Transverse colon (tissue), 4 donors: ENCODE measurements around the gene CPNE8. TPM values are rescaled to one million over a fixed set of nuclear protein-coding genes. Genes with fewer than 3 reads are reported as not detected.

Source experiments
- DNase-seq: peaks from one replicate; pipeline ENCODE4 v3.0.0-alpha.2; 2019
- H3K27ac ChIP-seq, 4 donors: fragments of 200-600 bp; sonication (generic); 2 replicates each; pipeline ENCODE4 v1.5.1; 2016 to 2018; ENCODE audit warnings: inconsistent platforms in 4 of 4
- H3K27me3 ChIP-seq: fragments of 200-600 bp; sonication (generic); 2 replicates; pipeline ENCODE4 v1.5.1; 2017; ENCODE audit warnings: inconsistent platforms
- H3K36me3 ChIP-seq, 4 donors: fragments of 200-600 bp; sonication (generic); 2 replicates each; pipeline ENCODE4 v1.5.1; 2017 to 2019; ENCODE audit warnings: inconsistent platforms in 4 of 4
- H3K4me1 ChIP-seq, 4 donors: fragments of 200-600 bp; sonication (generic); 2 replicates each; pipeline ENCODE4 v1.5.1; 2017 to 2020; ENCODE audit warnings: inconsistent platforms in 4 of 4
- H3K4me3 ChIP-seq, 4 donors: fragments of 200-600 bp; sonication (generic); 1 replicate in 1 of 4; 2 replicates in 3 of 4; pipeline versions ENCODE4 v1.5.1 to v1.6.1; 2017 to 2019; ENCODE audit warnings: inconsistent platforms in 4 of 4
- H3K9me3 ChIP-seq, 2 donors: fragments of 200-600 bp; sonication (generic); 2 replicates each; pipeline ENCODE4 v1.5.1; 2017 to 2019; ENCODE audit warnings: inconsistent platforms in 2 of 2
- CTCF ChIP-seq, 5 experiments: fragments of 200-600 bp in 3 of 5; fragments of 450-650 bp in 2 of 5; sonication (generic) in 3 of 5; IDR thresholded peaks; 1 replicate in 2 of 5; 2 replicates in 3 of 5; pipeline ENCODE4 v1.5.1; 2016 to 2017; ENCODE audit warnings: antibody characterized with exemption in 5 of 5, inconsistent platforms in 3 of 5, mild to moderate bottlenecking in 2 of 5, moderate library complexity in 1 of 5
- EP300 ChIP-seq: sonication (generic); formaldehyde crosslinking; IDR thresholded peaks from one replicate; pipeline ENCODE4 v1.6.1; 2017; ENCODE audit warnings: antibody characterized with exemption, low read depth
- POLR2A ChIP-seq: fragments of 450-650 bp; IDR thresholded peaks from one replicate; pipeline ENCODE4 v1.6.1; 2016; ENCODE audit warnings: antibody characterized with exemption, mild to moderate bottlenecking, moderate library complexity
- POLR2AphosphoS5 ChIP-seq, 3 donors: sonication (generic); formaldehyde crosslinking; IDR thresholded peaks; one replicate each; pipeline ENCODE4 v1.6.1; 2016; ENCODE audit warnings: antibody characterized with exemption in 3 of 3
- WGBS, 2 donors: methylation state at CpG; one replicate each; pipeline ENCODE4 v1.1.5; 2018; ENCODE audit warnings: low coverage in 1 of 2; 5-methylcytosine and 5-hydroxymethylcytosine counted together
- in situ Hi-C, 4 donors: fragments of 200-750 bp; cut with MboI; loops; one replicate each; pipeline versions ENCODE4 v1.15.0 to v1.15.1; 2017; ENCODE audit warnings: low sequenced_read_pairs in 3 of 4, low pct_ligation_motif_present in 1 of 4, low pct_unique_long_range_greater_than_20kb in 1 of 4
- intact Hi-C: fragments of 100-400 bp; cut with DNase I; formaldehyde crosslinking; loops from one replicate; pipeline ENCODE4 v1.15.1; 2023; ENCODE audit warnings: low total_unique reads
- total RNA-seq, 4 donors: library from RNA; depleted of rRNA; stranded (reverse); fragments of >200 nt; gene quantifications; one replicate each; pipeline ENCODE4 v1.1.0, GENCODE V29; 2016

CPNE8 gene
- total RNA-seq, 4 donors from 2014 or later = 5.4 to 33.3 (median 24.8) TPM

DNA sequence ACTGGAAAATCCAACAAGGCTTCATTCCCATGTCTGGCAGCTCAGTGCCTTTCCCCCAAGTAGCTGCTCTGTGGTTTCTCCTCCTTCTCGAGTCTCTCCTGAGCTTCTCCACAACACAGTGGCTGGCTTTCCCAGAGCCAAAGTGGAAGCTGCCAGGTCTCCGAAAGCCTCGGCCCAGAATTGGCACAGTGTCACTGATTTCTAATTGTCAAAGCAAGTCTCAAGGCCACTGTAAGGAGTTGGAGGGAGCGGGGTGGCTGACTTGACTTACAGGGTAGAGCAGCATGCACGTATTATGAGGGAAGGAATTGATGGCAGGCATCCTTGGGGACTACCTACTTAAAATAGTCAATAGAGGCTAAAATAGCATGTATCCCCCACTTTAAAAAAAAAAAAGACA is 6.7 kb upstream of the CPNE8 start:
- intact Hi-C loops (no loop called here), in situ Hi-C loops (loop anchor here in 3 of 4 donors (25.0 kb wide), 5 partner anchors 225 to 600 kb away; partner anchors contain the start of gene ALG10B (in 1 of the 3))
- DNase-seq = no peak
- no peaks in the 10 kb centered on the region for H3K36me3 ChIP-seq
- H3K27me3 ChIP-seq = no peaks in the 10 kb centered on the region
- H3K4me1 ChIP-seq = peaks cover 0 to 3% (median 1%) of the 10 kb centered on the region in 4 donors
- H3K4me3 ChIP-seq = no peak overlapping the region
- TF ChIP-seq POLR2AphosphoS5 (IDR thresholded peaks at IDR 0.05) = no peak
- no peak for TF ChIP-seq EP300
- TF ChIP-seq CTCF (IDR thresholded peaks at IDR 0.05) = no peak
- no peak for TF ChIP-seq POLR2A
- H3K27ac ChIP-seq = no peak overlapping the region
- no peaks in the 10 kb centered on the region for H3K9me3 ChIP-seq
- 90 to 93% methylated on average over 5 of the region's 5 CpGs for WGBS, 2 donors

- in situ Hi-C loops = loop anchor here in 3 of 4 donors (25.0 kb wide), 5 partner anchors 224 to 599 kb away; partner anchors contain the start of gene ALG10B (in 1 of the 3)
- TF ChIP-seq EP300 (no peak), POLR2A (no peak), POLR2AphosphoS5 (IDR thresholded peaks at IDR 0.05) (no peak), CTCF (IDR thresholded peaks at IDR 0.05) (peak in 1 of 5 experiments; percentile 18)
- Histone ChIP-seq H3K9me3 (no peaks in the 10 kb centered on the region), H3K4me1 (peaks cover 0 to 6% (median 3%) of the 10 kb centered on the region in 4 donors), H3K27me3 (no peaks in the 10 kb centered on the region), H3K36me3 (no peaks in the 10 kb centered on the region), H3K27ac (no peak overlapping the region), H3K4me3 (no peak overlapping the region)
- 37 to 45% methylated on average over 1 of the region's 1 CpG for WGBS, 2 donors
- DNase-seq = no peak
- intact Hi-C loops = no loop called here
Measured at GRCh38 chr12:38911611-38912010, 6.2 kb upstream of the CPNE8 start.

DNA sequence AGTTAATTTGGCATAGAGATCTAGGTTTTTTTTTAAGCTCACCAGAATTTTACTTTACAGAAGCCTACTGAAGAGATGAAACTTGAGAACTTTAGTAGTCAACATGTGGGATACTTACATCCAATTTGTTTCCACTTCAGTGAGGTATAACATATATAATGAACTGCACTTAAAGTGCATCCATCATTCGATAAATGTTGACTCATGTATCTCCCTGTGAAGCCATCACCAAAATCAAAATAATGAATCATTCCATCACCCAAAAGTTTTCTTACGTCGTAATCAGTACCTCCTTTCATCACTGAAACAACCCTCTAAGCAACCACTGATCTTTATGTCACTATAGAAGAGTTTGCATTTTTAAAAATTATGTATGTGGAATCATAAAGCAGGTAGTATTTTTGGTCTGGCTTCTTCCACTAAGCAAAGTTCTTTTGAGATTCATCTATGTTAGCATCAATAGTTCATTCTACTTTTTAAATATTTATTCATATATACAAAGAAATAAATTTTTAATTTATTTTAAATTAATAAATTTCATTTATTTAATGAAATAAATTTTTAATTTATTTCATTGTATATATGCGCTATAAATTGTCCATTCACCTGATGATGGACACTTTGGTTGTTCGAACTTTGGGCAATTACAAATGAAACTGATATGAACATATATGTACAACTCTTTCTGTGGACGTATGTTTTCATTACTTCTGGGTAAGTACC is 2.0 kb upstream of the CPNE8 start:
- peaks cover 0 to 19% (median 8%) of the 10 kb centered on the region in 4 donors for H3K4me1 ChIP-seq
- peak overlapping the region; percentile 83 to 95 (median 90) for H3K27ac ChIP-seq
- H3K36me3 ChIP-seq = no peaks in the 10 kb centered on the region
- DNase-seq = no peak
- peak overlapping the region in 3 of 4 donors; percentile 52 to 64 (median 57) for H3K4me3 ChIP-seq
- intact Hi-C loops (no loop called here), in situ Hi-C loops (loop anchor here in 3 of 4 donors (10.0 to 25.0 kb wide), 6 partner anchors 220 to 595 kb away; partner anchors contain the start of gene ALG10B (in 1 of the 3))
- H3K9me3 ChIP-seq = no peaks in the 10 kb centered on the region
- WGBS, 2 donors = 62 to 70% methylated on average over 6 of the region's 6 CpGs
- H3K27me3 ChIP-seq = no peaks in the 10 kb centered on the region
- TF ChIP-seq CTCF (IDR thresholded peaks at IDR 0.05) = no peak
- TF ChIP-seq POLR2A = no peak
- no peak for TF ChIP-seq EP300
- no peak for TF ChIP-seq POLR2AphosphoS5 (IDR thresholded peaks at IDR 0.05)

DNA sequence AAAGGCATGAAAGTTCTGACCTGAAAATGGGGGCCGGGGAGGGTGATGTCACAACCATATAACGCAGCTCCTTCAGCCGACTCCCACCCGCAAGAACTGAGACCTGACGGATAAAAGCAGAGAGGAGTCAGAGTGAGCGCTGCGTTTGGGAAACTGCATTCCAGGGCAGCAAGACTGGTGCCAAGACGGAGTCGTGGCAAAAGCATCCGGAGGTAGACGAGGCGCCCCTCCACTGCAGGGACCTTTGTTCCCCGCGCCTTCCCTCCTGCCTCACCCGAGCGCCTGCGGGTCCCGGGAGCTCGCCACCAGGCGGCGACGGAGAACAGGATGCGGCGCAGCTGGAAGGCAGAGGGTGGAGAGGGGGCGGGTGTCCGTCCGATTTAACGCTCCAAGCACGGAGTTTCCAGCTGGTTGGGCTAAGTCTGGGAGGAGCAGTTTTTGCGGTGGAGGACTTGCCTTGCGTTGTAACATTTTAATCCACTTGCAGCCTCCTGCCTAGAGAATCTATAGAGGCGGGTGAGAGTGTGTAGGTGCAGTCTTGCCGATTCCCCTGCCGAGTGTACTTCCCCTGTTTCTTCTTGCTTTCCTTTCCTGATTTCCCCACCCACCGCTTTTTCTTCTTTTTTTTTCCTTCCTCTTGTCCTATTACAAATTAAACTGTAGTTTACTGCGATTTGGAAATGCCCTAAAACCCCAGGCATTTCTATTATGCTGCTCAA is 1.2 kb upstream of the CPNE8 start:
- no peaks in the 10 kb centered on the region for H3K36me3 ChIP-seq
- peak; percentile 91 for DNase-seq
- TF ChIP-seq POLR2AphosphoS5 (IDR thresholded peaks at IDR 0.05) (peak; percentile 63 to 87 (median 72)), CTCF (IDR thresholded peaks at IDR 0.05) (peak; percentile 81 to 90 (median 85)), EP300 (no peak), POLR2A (peak; percentile 45)
- H3K4me3 ChIP-seq = peak overlapping the region; percentile 52 to 69 (median 60)
- in situ Hi-C loops (loop anchor here in 3 of 4 donors (10.0 to 25.0 kb wide), 6 partner anchors 219 to 594 kb away; partner anchors contain the start of gene ALG10B (in 1 of the 3)), intact Hi-C loops (no loop called here)
- no peaks in the 10 kb centered on the region for H3K27me3 ChIP-seq
- H3K4me1 ChIP-seq = peaks cover 0 to 19% (median 8%) of the 10 kb centered on the region in 4 donors
- no peaks in the 10 kb centered on the region for H3K9me3 ChIP-seq
- WGBS, 2 donors = 0 to 1% methylated on average over 4 to 36 of the region's 36 CpGs
- peak overlapping the region; percentile 83 to 95 (median 90) for H3K27ac ChIP-seq
